Heart left ventricle (tissue), 16 donors: Measurements from ENCODE around the gene ABCB4. TPM values are rescaled to one million over a fixed set of nuclear protein-coding genes. Genes with fewer than 3 reads are reported as not detected.

Experiments
- ATAC-seq, 4 donors: fragments of 200-7000 bp; cut with Tn5 transposase; one replicate each; pipeline ENCODE4 v1.9.1; 2020 to 2022; ENCODE audit warnings: moderate library complexity in 4 of 4, mild to moderate bottlenecking in 3 of 4, moderate number of reproducible peaks in 1 of 4
- DNase-seq, 5 donors: peaks; one replicate each; pipeline ENCODE4 v3.0.0-alpha.2; 2020
- H3K27ac ChIP-seq, 12 donors: fragments of 200-600 bp; sonication (generic) in 4 of 12; one replicate each; pipeline versions ENCODE4 v1.5.0 to v1.8.0; 2016 to 2022; ENCODE audit warnings: mild to moderate bottlenecking in 2 of 12
- H3K27me3 ChIP-seq, 9 donors: fragments of 200-600 bp; sonication (generic) in 2 of 9; one replicate each; pipeline versions ENCODE4 v1.5.1 to v1.8.0; 2016 to 2022; ENCODE audit warnings: mild to moderate bottlenecking in 3 of 9
- H3K36me3 ChIP-seq, 9 donors: fragments of 200-600 bp; sonication (generic) in 2 of 9; one replicate each; pipeline versions ENCODE4 v1.5.0 to v1.8.0; 2018 to 2022; ENCODE audit warnings: mild to moderate bottlenecking in 2 of 9
- H3K4me1 ChIP-seq, 12 donors: fragments of 200-600 bp; sonication (generic) in 4 of 12; one replicate each; pipeline versions ENCODE4 v1.5.0 to v1.8.0; 2016 to 2022; ENCODE audit warnings: mild to moderate bottlenecking in 3 of 12
- H3K4me3 ChIP-seq, 12 donors: fragments of 200-600 bp; sonication (generic) in 4 of 12; one replicate each; pipeline versions ENCODE4 v1.5.0 to v1.8.0; 2017 to 2022; ENCODE audit warnings: mild to moderate bottlenecking in 9 of 12, moderate library complexity in 4 of 12
- H3K9me3 ChIP-seq, 12 donors: fragments of 200-600 bp; sonication (generic) in 4 of 12; one replicate each; pipeline versions ENCODE4 v1.5.0 to v1.8.0; 2016 to 2022; ENCODE audit warnings: mild to moderate bottlenecking in 1 of 12
- POLR2A ChIP-seq, 2 donors: fragments of 450-650 bp; IDR thresholded peaks; one replicate each; pipeline ENCODE4 v1.6.1; 2017; ENCODE audit warnings: antibody characterized with exemption in 2 of 2, mild to moderate bottlenecking in 2 of 2, moderate library complexity in 2 of 2
- WGBS, 4 donors: extraction: QIAGEN DNeasy Blood & Tissue Kit in 2 of 4; methylation state at CpG; one replicate each; pipeline versions ENCODE4 v1.1.5 to v1.1.7; 2013 to 2018; 5-methylcytosine and 5-hydroxymethylcytosine counted together
- intact Hi-C, 10 donors: fragments of 100-400 bp; cut with DNase I; formaldehyde crosslinking; loops; one replicate each; pipeline versions ENCODE4 v1.11.1 to v1.14.2; 2022
- polyA plus RNA-seq, 2 donors: library from polyadenylated mRNA; stranded (reverse); fragments of 200-250 nt; gene quantifications; one replicate each; pipeline ENCODE4 v1.2.3, GENCODE V29; 2013
- total RNA-seq, 9 donors: library from RNA; depleted of rRNA in 2 of 9; stranded (reverse); fragments of >200 nt in 2 of 9; fragmentation: NEBNext Ultra II Directional in 3 of 9; extraction: Animal tissue kit (Norgen Biotek cat#: 25700) in 3 of 9; gene quantifications; one replicate each; pipeline versions ENCODE4 v1.1.0 to v1.2.4, GENCODE V29; 2016 to 2023
- TF ChIP-seq, protein P1 (sequence below), 12 donors: fragments of 200-600 bp; sonication (generic) in 4 of 12; IDR thresholded peaks; one replicate each; pipeline versions ENCODE4 v1.5.0 to v1.8.0; 2018 to 2022; ENCODE audit warnings: antibody characterized with exemption in 12 of 12, mild to moderate bottlenecking in 5 of 12
- donor health status: ischemic (EF 13 %, LVEDD 7.1; RV severe dilation, severe dysfunction).
- donor health status: healthy with polysubstance abuse.
- donor health status: DM: no; HTN: yes; CAD: no.
- donor health status: DM: no; HTN: no; CAD: no.
- donor health status: ischemic (EF 25% LVEDD 6.9; RV normal size, moderate dysfunction).
- donor health status: ischemic (EF 25% LVEDD 5.7; RV mildly dilated, moderate dysfunction).
- donor health status: healthy.
- donor health status: DM: yes; HTN: yes; CAD: no.
- donor health status: ischemic (EF 35%, LVEDD 5.7; RV mildly dilated, moderate dysfunction).
- donor health status: nonischemic (EF 11% LVEDD 7.7; RV severe dilation, severe dysfunction).
- donor health status: DM: yes; HTN: yes; CAD: no.
- donor health status: PGD.
- donor health status: ischemic (EF 29% LVEDD 5.4; RV normal size, mild dysfunction).
- donor health status: nonischemic (EF 23%, LVEDD 6.1; RV moderate dilation, normal function).

ABCB4 gene
- total and polyA plus RNA-seq, 11 donors: 0.87 to 9.6 (median 6.8) TPM

DNA sequence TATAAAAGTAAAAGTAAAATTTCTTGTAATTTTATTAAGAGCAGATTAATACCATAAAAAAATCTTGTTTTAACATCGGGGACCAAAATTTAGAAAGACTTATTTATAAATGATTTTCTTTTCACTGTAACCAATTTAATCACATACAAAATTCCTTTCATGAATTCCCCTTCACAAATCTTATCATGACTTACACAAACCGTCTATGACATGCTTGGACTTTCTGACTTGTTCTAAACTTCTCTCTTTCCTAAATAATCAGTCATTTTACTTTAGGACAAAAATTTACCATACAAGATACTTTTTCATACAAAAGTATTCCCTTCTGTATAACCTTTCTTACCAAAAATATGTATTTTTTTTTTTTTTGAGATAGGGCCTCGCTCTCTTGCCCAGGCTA is 120.7 kb downstream of the ABCB4 start:
- Histone ChIP-seq H3K27me3 (no peaks in the 10 kb centered on the region), H3K9me3 (peaks cover 0 to 23% (median 7%) of the 10 kb centered on the region in 12 donors), H3K36me3 (peaks cover 0 to 65% (median 42%) of the 10 kb centered on the region in 9 donors), H3K27ac (no peak overlapping the region), H3K4me1 (no peaks in the 10 kb centered on the region), H3K4me3 (no peak overlapping the region)
- 87 to 92% (median 89%) methylated on average over 3 of the region's 3 CpGs for WGBS, 4 donors
- ATAC-seq: no peak
- DNase-seq: no peak
- intact Hi-C loops: no loop called here
- TF ChIP-seq POLR2A (IDR thresholded peaks at IDR 0.05): no peak
- TF ChIP-seq, protein P1, sequence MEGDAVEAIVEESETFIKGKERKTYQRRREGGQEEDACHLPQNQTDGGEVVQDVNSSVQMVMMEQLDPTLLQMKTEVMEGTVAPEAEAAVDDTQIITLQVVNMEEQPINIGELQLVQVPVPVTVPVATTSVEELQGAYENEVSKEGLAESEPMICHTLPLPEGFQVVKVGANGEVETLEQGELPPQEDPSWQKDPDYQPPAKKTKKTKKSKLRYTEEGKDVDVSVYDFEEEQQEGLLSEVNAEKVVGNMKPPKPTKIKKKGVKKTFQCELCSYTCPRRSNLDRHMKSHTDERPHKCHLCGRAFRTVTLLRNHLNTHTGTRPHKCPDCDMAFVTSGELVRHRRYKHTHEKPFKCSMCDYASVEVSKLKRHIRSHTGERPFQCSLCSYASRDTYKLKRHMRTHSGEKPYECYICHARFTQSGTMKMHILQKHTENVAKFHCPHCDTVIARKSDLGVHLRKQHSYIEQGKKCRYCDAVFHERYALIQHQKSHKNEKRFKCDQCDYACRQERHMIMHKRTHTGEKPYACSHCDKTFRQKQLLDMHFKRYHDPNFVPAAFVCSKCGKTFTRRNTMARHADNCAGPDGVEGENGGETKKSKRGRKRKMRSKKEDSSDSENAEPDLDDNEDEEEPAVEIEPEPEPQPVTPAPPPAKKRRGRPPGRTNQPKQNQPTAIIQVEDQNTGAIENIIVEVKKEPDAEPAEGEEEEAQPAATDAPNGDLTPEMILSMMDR (IDR thresholded peaks at IDR 0.05): no peak

Other genes with a start within 250 kb of the ABCB4 start
- gene CROT, start 130.0 kb downstream of the ABCB4 start, total RNA-seq: 10 to 100 TPM in 1 of 9 donors, 1 to 10 TPM in 8; 6.8 to 10.2 (median 9.1) TPM
- gene CROT, start 130.0 kb downstream of the ABCB4 start, polyA plus RNA-seq: 1 to 10 TPM; 5.7 to 6.8 TPM
- gene ABCB1, start 125.2 kb upstream of the ABCB4 start, total RNA-seq: 1 to 10 TPM; 1.8 to 9.2 (median 6.2) TPM
- gene ABCB1, start 125.2 kb upstream of the ABCB4 start, polyA plus RNA-seq: 1 to 10 TPM in 1 of 2 donors, under 1 TPM in 1; 0.82 to 2.5 TPM
- gene RUNDC3B, start 152.7 kb upstream of the ABCB4 start, total RNA-seq: 1 to 10 TPM in 7 of 9 donors, under 1 TPM in 2; 0.86 to 4.4 (median 1.8) TPM
- gene RUNDC3B, start 152.7 kb upstream of the ABCB4 start, polyA plus RNA-seq: under 1 TPM; 0.40 to 0.65 TPM